GM18498 (cell line): Measurements from ENCODE around the gene TUBGCP6.

Source experiments
- ATAC-seq: cut with Tn5 transposase; IDR thresholded peaks from one replicate; pipeline ENCODE4 v1.9.1; 2021; ENCODE audit warnings: mild to moderate bottlenecking, moderate library complexity; ENCODE audit not compliant: unreplicated experiment

The TUBGCP6 gene

DNA sequence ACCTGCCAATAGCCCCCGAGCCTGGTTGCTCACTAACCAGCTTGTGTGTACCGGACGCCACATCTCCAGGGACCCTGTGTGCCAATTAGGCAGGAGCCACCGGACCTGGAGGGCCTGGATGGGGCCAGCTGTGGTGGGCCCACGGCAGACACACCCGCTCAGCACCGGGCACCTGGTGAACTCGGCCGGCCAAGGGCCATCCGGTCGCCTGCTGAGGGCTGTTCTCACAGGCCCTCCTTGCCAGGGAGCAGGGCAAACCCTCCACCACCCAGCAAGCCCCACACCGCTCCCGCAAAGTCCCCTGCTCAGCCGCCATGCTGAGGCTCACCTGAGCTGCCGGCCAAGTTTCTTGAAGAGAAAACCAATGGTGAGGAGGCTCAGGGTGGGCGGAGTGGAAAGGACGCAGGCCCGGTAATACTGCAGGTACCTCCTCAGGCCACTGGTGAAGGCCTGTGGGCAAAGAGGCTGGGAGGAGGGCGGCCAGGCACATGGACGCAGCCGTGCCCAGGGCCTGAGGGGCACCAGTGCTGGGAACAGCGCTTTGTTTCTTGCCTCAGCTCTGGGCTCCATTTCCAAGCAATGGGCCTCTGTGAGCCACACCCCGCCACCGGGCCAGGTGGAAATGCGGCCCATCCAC lies 17.1 kb downstream of the TUBGCP6 start:
- no peak for ATAC-seq

- ATAC-seq = no peak
Observed at GRCh38 chr22:50226875-50227165, 18.0 kb downstream of the TUBGCP6 start.

DNA sequence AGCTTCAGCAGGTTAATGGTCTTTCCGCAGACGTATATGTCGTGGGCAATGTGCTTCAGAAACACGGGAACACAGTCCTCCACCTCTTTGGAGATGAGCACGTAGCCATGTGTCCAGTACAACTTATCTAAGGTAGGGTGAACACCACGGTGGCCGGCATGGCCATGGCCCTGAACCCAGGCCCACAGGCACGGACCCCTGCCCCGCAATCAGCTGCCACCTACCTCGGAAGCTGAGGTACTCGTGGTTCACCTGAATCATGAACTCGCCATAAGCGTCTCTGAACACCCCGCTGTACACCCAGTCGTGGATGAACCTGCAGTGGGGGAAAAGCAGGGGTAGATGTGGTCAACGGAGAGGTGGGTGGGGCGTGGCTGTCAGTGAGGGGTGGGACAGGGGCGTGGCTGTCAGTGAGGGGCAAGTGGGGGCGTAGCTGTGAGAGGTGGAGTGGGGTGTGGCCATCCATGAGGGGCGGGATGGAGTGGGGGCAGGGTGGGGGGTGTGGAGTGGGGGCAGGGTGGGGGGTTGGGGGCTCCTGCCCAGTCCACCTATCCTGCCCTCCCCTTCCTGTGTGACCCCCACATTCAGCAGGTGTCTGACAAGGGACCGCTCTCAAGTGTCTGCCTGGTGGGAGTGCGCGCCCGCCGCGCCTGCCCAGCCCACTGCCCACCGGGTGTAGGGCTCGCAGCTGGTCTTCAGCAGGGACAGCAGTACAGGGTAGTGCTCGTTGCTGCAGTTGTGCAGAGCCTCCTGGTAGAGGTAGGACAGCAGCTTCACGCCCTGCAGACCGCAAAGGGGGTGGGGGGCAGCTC lies 18.6 kb downstream of the TUBGCP6 start:
- no peak for ATAC-seq

DNA sequence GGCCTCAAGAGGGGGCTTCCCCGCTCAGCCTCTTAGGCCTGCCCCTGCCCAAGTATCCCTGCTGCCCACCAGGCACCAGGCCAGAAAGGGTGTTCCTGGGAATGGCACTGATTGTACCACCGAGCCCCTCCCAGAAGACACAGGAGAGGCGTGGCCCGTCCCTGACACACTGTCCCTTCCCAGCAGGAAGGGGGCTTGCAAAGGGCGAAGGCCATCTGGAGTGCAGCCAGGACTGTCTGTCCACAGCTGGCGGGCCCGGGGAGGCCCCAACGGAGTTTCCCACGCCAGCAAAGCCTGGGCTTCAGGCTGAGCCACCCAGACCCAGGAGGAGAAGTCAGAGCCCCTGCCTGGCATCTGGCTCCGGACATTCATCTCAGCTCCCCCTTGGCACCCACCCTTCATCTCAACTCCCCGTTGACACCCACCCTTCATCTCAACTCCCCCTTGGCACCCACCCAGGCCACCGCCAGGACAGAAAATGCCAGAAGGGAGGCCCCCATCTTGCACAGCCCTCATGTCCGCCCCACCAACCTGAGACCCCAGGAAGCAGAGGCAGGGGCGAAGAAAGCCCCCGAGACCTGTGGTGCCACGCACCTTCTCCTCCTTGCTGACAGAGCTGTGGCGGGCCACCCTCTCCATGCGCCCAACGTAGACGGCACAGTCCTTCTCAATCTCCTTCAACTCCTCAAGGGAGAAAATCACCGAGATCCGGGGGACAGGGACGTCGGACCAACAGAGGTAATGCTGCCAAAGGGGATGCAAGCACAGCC lies 19.4 kb downstream of the TUBGCP6 start:
- no peak for ATAC-seq

GRCh38 chr22:50224071-50224470 lies 20.8 kb downstream of the TUBGCP6 start:
- ATAC-seq = no peak

DNA sequence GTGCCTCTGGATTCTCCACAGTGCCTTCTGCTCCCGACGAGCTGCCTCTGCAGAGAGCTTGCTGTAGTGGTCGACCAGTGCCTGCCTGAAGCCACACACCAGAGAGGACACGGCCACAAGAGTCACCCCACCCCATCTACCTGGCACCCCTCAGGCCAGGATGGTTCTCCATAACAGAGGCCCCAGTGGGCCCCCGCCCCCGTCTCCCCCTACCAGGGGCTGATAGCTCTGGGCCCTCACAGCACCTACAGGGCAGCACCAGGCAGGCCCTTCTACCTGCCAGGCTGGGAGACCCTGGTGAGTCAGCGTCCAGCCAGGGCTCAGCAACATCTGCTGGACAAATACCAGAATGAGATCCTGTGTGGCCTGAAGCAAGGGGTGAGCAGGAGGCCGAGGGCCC lies 22.3 kb downstream of the TUBGCP6 start:
- ATAC-seq = no peak

GRCh38 chr22:50221410-50222300 lies 23.2 kb downstream of the TUBGCP6 start:
- ATAC-seq = no peak

GRCh38 chr22:50220603-50221409 lies 24.0 kb downstream of the TUBGCP6 start:
- ATAC-seq = no peak

DNA sequence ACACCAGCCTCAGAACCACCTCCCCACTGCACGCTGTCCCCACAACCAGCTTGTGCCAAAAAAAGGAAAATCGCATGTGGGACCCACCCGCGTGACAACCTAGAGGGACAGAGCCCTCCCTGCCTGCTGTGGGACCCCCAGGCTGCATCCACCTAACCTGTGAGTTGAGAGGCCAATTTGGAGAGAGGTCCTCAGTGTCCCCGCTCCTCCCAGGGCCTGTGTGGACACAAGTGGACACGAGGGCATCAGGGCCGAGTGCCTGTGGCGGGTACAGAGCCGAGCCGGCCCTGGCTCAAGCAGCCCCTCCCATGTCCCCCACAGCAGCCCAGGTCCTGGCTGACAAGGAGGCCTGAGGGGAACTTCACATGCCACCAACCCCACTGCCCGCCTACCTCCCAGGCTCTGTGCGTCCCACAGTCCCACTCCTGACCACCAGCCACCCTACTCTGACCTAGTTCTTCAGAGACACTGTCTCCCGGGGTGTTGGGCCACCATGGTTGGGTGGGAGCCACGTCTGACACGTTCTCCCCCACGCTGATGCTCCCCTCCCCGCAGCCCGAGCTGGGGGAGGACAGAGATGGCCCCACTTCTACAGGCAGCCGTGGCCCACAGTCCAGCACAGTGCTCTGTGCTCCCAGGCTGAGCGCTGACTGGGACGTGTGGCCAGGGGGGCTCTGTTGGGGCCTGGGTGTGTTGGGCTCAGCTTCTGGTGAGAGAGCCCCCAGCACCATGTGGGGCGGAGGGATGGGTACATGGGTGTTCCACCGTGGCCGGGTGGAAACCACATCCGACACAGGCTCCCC lies 24.8 kb downstream of the TUBGCP6 start:
- ATAC-seq = no peak

- ATAC-seq = no peak
Observed at GRCh38 chr22:50218996-50219727, 25.7 kb downstream of the TUBGCP6 start.

- no peak for ATAC-seq
Observed at GRCh38 chr22:50218153-50218995, 26.4 kb downstream of the TUBGCP6 start.

- no peak for ATAC-seq
Observed at GRCh38 chr22:50217543-50218152, 27.2 kb downstream of the TUBGCP6 start.

DNA sequence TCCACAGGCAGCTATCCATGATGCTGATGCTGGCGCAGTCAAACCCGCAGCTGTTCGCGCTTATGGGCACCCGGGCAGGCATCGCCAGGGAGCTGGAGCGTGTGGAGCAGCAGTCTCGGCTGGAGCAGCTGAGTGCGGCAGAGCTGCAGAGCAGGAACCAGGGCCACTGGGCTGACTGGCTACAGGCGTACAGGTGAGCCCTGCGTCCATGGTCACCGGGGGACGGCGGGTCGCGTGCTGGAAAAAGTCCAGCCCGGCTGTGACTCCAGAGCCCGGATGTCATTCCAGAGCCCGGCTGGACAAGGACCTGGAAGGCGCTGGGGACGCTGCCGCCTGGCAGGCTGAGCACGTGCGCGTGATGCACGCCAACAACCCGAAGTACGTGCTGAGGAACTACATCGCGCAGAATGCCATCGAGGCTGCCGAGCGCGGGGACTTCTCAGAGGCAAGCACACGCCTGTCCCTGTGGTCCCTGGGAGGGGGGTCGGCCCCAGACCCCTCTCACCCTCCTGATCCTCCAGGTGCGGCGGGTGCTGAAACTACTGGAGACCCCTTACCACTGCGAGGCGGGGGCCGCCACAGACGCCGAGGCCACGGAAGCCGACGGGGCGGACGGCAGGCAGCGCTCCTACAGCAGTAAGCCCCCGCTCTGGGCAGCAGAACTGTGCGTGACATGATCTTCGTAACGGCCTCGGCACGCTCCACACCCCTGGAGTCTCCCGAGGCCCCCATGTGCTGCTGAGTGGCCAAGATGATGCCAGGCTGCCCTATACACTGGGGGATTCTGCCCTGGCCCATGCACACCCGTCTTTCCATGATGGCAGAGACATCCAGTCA lies 27.9 kb downstream of the TUBGCP6 start:
- no peak for ATAC-seq

GRCh38 chr22:50216055-50216683 lies 28.7 kb downstream of the TUBGCP6 start:
- ATAC-seq = no peak

GRCh38 chr22:50215297-50216054 lies 29.3 kb downstream of the TUBGCP6 start:
- ATAC-seq = no peak
